HG03097 (cell line): Measurements from ENCODE around the gene MSLN.

Source experiments
- ATAC-seq: cut with Tn5 transposase; IDR thresholded peaks from one replicate; pipeline ENCODE4 v1.9.1; 2021; ENCODE audit not compliant: unreplicated experiment, low FRiP score

The MSLN gene

DNA sequence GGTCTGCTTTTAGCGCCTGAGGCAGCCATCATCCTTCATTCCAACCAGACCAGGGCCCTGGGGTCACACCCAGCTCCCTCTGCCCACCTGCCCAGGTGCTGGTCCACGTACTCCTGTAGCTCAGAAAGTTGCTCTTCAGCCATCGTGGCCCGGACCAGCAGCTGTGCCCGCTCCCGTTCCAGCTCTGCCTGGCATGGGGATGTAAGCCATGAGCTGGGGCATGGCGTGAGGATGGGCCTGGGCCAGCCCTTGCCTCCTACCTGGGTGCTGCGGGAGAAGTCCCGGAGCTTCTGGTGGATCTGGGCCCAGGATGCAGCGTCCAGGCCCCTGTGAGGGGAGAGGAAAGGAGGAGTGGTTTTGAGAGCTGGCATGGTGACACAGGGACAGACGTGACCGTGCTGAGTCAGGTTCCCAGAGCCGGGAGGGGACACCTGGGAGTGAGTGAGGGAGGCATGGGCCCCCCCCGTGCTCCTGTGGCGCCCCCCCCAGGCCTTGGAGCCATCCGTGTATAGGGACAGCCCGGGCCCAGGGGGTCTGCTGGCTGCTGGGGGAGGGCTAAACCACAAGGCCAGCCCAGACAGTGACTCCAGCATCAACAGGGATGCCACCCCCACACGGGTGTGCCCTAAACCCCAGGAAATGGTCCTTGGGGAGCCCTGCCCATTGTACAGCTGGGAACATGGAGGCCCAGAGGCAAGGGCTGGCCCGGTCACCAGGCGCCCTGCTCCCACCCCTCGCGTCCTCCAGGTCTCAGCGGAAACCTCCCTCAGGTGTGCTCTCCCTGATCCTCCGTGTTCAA is 37.5 kb upstream of the MSLN start:
- ATAC-seq = no peak

DNA sequence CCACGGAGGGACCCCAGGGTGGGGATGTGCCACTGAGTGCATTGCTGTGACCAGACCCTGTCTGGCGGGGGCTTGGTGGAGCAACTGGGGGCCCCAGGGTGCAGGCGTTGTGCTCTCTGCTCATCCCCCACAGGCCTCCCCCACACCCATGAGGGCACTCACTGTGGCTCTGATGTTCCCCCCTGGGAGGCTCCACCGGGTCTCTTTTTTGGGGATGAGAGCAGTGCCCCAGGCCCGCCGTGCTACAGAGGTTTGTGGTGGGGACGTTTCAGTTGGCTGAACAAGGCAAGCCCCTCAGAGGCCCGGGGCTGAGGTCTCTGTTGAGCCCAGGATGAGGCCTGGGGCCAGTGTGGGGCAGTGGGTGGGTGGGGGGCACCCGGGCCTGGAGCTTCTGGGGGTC is 36.8 kb upstream of the MSLN start:
- no peak for ATAC-seq

DNA sequence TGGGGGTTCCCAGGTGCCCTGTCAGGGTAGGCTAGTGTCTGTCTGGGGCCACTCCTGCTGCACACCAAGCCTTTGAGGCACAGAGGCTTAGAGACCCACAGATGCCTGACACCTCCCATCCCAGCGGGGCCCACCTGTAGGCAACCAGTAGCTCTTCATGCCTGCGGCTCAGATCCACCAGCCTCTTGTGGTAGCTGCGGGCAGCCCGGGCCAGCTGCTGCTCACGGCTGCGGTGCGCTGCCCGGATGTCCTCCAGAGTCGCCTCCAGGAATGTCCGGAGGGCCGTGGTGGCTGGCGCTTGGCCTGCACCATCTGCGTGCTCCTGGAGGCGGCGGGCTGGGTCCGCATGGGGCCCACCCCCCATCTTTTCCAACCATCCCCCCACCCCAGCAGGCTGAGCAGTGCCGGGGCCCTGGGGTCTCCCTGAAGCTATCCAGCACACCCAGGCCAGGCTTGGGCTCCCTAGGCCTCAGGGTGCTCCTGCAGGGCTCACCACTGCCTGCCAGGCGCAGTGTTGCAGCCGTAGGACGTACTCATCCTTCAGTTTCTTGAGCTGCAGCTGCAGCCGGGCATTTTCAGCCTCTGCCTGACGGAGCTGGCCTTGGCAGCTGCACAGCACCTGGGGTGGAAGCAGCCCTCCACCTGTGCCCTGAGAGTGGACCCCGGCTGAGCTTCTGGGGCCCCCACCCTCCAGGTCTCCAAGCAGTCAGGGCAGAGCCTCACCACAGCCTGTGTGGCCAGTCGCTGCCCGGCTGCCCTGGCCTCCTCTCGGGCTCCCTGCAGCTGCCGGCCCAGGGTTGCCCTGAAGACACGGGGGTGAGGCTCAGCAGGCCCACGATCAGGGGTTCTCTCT is 36.1 kb upstream of the MSLN start:
- no peak for ATAC-seq

DNA sequence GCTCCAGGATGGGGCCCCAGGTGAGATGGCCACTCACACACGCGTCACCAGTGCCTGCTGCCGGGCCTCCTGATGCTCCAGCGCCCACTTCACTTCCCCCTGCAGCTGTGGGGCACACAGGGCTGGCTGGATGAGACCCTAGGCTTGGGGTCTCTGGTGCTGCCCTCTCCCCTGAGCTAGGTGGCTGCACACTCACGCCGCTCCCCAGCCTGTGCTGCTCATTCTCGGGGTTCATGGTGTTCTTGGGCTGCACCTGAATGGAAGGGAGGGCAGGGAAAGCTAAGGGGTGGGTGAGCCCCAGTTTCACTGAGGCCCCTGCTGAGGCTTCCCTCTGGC is 35.5 kb upstream of the MSLN start:
- no peak for ATAC-seq

DNA sequence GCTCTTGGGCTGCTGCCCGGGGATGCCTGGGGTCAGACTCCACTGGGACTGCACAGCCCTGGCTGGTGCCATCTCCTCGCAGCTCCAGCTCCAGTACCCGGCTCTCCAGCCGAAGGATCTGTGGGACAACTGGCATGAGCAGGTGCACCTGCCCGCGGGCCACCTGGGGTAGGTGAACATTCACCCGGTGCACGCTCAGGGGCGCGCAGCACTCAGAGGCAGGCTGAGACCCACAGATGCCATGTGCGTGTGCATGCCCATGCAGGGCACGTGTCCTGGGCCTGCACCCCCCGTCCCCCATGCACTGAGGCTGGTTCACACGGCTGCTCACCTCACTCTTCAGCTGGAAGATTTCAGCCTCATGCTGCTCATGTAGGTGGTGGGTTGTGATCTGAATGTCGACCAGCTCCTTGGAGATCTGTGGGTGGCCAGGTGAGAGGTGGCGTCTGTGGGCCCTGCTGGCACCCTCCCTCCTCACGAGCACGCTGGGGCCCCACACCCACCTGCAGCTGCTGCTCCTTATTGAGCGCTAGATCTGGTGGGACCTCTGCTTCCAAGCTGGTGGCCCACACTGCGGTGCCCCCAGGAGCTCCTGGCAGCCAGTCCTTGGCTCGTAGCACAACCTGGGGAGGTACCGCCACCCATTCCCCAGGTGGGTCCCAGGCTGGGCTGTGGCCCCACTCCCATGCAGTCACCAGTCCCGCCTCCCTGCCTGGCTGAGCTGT is 34.9 kb upstream of the MSLN start:
- ATAC-seq = no peak

DNA sequence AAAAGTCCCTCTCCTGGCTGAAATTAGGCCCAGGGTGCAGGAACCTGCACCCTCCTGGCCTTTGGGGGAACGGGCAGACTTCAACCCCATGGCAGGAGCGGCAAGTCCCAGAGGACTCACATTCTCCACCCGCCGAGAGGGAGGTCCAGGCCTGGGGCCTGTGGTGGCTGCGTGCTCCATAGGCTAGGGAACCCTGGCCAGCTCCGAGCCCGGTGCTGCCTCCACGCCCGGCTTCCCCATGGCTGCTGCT is 34.4 kb upstream of the MSLN start:
- ATAC-seq = no peak

DNA sequence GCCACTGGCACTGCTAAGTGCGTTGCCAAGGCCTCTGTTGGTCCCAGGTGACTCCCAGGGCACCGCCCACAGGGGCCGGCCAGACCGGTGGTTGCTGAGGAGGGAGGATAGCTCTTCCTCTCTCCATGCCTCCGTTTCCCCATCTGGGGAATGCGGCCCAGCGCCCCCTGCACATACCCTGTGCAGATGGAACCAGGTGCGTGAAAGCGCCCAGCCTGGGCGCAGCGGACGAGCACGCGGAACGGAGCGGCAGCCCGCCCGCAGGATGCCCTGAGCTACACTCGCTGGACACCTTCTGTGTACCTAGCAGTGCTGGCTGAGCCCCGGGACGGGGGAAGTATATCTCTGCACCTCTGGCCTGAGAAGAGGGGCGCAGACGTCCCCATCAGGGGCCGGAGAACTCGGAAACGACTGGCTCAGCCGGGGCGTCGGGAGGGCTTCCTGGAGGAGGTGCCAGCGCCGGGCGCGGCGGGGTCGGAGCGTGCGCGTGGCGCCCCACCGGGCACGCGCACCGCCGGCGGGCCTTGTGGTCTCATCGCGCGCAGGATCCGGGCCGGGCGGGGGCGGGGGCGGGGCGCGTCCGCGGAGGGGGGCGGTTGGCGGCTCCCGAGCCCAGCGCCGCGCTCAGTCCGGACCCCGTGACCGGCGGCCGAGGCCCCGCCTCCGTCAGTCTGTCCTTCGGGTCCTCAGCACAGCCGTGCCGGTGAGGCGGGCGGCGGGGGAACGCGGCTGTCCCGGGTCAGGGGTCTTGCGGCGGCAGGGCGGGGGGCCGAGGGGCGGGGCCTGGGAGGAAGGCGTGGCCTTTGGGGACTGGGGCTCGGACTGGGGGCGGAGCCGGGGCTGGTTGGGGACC is 33.9 kb upstream of the MSLN start, which contains the start of the genes CCDC78 and HAGHL:
TSS of gene CCDC78 (minus strand) at position 6 of the 853 bp plus-strand sequence. CDS start 76 bp downstream, outside the sequence.
TSS of gene HAGHL (plus strand) at position 669 of the 853 bp plus-strand sequence. CDS start 404 bp downstream, outside the sequence.
- ATAC-seq = no peak

DNA sequence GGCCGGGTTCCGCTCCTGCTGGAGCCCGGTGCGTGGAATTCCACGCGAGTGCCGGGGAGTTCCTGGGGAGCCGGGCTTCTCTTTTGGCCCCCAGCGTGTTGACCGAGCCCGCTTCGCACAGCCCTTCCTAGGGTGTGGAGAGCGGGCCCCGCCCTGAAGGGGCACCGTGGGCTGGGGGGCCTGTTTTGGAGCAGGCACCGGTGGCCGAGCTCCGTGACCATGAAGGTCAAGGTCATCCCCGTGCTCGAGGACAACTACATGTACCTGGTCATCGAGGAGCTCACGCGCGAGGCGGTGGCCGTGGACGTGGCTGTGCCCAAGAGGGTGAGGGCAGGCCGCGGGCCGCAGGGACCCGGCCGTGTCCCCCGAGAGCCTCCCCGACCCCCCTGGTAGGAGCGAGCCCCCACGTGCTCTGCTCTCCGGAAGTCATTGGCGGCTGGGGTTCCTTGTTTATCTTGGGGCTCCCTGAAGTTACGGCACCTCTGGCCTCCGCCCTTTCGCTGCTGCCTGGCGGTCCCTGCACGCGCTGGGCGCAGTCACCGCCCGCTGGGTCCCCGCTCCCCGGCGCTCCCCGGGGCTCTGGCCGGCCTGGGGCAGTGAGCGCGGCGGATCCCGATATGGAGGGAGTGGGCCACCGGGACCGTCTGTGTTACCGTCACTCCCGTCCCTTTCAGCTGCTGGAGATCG is 33.1 kb upstream of the MSLN start:
- no peak for ATAC-seq

DNA sequence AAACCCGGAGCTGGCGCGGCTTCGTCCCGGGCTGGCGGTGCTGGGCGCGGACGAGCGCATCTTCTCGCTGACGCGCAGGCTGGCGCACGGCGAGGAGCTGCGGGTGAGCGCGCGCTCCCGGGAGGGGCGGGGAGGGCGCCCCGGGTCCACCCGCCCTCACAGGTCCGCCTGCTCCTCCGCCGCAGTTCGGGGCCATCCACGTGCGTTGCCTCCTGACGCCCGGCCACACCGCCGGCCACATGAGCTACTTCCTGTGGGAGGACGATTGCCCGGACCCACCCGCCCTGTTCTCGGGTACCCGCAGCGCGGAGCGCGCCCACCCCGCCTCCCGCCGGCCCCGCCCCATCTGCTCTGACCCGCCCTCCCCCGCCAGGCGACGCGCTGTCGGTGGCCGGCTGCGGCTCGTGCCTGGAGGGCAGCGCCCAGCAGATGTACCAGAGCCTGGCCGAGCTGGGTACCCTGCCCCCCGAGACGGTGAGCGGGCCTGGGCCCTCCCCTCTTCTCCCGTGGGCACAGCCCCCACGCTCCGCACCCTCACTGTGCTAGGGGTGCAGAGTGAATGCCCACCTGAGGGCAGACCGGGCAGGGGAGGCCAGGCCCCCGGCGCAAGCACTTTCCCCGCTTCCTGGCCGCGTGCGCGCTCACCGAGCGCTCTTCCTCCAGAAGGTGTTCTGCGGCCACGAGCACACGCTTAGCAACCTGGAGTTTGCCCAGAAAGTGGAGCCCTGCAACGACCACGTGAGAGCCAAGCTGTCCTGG is 32.2 kb upstream of the MSLN start:
- ATAC-seq = peak; percentile 25

DNA sequence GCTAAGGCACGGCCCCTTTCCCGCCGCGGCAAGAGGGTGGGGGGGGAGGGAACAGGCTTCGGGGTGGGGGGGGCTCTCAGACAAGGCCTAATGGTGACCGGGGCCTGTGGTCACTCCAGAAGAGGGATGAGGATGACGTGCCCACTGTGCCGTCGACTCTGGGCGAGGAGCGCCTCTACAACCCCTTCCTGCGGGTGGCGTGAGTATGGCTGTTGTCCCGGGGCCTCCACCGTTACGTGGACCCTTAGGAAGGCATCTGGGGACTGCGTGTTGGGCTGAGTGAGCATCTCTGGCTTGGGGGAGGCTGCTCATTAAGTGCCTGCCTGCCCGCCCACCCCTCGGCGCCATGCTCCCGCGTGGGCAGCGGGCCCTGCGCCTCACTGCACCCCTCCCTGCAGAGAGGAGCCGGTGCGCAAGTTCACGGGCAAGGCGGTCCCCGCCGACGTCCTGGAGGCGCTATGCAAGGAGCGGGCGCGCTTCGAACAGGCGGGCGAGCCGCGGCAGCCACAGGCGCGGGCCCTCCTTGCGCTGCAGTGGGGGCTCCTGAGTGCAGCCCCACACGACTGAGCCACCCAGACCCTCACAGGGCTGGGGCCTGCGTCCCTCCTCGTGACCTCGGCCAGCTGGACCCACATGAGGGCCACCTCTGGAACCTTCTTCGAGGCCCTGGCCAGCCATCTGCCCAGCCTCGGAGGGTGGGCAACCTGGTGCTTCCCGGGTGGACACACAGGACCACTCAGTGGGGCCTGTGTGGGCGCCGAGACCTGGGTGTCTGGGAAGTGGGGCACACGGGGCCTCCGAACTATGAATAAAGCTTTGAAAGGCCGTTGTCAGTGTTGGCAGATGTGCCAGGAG is 31.4 kb upstream of the MSLN start:
- no peak for ATAC-seq

DNA sequence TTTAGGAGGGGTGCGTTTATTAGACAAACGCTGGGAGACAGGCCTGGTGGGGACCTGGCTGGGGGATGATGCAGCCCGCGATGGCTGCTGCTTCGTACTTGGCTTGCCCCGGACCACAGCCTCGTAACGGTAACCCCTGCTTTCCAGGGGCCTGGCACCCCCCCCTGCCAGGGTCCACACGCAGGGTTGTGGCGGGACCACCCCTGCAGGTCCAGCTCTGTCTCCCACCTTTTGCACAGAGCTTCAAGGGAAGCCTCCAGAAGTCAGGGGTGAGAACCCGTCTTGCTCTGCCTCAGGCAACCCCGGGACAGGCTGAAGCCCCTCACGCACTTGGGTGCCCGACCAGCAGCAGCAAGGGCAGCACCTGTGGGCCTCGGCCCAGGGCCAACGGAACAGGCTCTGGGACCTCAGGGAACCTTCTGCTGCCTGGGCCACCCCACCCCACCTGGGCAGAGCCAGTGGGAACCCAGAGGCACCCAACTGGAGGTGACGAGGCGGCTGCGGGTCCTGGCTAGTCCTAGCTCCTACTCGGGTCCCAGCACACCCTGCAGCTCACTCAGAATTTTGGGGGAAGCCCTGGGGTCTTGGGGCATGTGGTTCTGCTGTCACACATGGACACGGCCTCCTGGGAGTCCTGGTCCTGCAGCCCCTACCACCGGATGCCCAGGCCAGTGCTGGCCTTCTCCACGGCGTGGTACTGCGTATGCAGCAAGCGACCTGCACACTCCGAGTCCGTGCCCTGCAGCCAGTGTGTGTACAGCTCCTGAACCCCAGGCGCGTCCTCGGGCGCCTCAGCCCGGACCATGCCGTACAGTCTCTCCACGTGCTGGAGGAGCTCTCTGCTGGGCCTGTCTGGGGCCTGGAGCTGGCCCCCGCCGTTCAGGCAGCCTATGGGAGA is 30.5 kb upstream of the MSLN start:
- no peak for ATAC-seq

DNA sequence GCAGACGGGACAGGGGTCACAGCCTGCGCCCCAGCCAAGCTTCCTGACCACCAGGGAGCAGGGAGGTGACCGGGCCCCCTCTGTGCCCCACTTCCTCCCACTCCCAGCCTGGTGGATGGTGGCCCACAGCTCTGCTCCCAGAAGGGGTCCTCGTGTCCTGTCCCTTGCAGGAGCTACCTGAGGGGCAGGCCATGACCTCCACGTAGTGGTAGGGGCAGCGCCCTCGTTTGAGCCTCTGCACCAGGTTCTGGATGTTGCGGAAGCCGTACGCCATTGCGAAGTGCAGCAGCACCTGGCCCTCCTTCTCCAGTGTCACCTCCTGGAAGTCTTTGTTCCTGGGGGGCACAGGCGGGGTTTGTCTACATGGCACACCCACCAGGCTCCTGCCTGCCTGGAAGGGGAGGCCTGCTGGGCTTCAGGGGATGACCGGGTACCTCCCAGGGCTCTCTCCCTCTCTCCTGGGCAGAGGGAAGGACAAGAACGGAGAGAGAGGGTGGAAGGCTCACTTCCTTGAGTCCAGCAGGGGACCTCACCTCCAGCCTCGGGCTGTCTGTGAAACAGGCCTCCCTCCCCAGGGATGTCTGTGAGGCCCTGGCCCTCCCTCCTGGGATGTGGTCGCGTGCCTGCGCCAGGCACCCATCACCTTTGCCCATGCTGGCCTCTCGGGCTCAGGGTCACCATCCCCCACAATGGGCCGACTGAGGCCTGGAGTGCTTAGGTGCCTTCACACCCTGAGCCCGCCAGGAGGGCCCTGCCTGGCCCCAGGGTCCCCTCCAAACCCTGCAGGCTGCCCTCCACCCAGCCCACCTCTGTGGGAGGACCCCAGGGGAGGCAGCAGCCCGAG is 29.6 kb upstream of the MSLN start:
- no peak for ATAC-seq

DNA sequence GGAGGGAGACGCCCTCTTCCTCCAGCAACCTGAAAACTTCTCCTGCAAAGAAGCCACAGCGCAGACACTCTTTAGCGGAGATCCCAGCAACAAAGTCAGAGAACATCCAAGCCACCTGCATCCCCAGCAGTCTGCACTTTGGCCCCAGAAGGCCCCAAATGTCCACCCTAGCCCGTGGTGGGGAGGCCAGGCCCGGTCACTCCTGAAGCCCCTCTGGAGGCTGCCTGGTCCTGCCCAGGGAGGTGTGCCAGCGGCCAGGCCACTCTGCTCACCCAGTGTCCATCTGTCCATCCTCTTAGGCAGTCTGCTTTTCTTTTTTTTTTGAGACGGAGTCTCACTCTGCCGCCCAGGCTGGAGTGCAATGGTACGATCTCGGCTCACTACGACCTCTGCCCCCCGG is 28.2 kb upstream of the MSLN start:
- no peak for ATAC-seq

DNA sequence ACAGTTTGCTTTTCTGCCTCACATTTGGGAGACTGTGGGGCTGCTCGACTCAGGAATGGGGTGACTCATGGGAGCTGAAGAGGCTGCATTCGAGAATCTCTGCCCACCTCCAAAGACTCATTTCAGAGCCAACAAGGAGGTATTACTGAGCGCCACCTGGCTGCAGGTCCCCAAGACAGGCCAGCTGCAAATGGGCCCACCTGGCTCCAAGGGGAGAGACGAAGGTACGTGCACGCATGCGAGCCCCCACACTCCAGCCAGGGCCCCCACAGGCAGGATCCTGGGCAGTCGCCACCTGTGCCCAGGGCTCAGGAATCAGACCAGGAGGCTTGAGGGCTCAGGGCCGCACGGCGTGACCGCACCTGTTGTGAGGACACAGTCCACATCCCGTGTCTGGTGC is 27.6 kb upstream of the MSLN start:
- no peak for ATAC-seq

DNA sequence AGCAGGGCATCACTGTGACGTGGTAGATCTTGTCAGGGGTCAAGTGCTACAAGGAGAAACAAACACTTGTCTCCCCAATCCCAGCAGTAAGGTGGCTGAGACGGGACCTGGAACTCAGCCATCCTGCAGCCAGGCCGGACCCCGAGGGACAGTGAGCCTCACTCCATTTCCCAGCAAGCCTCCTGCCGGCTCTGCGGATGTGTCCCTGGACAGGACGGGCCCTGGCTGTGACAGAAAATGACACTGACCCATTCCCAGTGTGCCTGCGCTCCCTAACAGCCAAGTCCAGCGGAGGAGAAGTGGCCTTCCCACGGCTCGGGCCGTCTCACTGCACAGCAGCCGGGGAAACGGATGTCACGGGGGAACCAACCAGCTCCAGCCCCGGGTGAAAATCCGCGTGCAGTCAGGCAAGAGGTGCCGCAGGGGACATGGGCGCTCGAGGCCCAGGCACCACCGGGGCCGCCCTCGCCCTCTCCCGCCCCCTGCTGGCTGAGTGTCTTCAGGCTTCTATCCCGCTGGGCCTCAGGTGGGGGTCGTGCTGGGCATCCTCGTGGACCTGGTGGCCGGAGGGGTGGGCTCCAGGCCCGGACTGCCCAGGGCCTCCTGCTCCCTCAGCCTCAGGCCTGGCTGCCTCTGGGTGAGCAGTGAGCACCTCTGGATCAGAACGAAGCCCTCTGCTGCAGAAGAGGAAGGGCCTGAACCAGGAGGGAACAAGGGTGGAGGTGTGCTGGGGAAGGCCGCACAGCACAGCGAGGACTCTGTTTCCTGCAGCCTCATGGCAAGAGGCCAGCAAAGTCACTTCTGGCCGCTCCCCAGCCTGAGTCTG is 26.9 kb upstream of the MSLN start:
- no peak for ATAC-seq
